ENCODE results near the gene PARD3B.

PARD3B gene

GRCh38 chr2:204544961-204545860 lies at the start of gene PARD3B:
Gene PARD3B, plus strand, starts transcription at chr2:204545475. Its CDS starts 525 bp downstream, at chr2:204546000.
- DNase-seq (ENCODE audit: low read depth): peak; percentile 25
- TF ChIP-seq, protein P1, sequence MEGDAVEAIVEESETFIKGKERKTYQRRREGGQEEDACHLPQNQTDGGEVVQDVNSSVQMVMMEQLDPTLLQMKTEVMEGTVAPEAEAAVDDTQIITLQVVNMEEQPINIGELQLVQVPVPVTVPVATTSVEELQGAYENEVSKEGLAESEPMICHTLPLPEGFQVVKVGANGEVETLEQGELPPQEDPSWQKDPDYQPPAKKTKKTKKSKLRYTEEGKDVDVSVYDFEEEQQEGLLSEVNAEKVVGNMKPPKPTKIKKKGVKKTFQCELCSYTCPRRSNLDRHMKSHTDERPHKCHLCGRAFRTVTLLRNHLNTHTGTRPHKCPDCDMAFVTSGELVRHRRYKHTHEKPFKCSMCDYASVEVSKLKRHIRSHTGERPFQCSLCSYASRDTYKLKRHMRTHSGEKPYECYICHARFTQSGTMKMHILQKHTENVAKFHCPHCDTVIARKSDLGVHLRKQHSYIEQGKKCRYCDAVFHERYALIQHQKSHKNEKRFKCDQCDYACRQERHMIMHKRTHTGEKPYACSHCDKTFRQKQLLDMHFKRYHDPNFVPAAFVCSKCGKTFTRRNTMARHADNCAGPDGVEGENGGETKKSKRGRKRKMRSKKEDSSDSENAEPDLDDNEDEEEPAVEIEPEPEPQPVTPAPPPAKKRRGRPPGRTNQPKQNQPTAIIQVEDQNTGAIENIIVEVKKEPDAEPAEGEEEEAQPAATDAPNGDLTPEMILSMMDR (IDR thresholded peaks at IDR 0.05; ENCODE audit: control insufficient read depth, extremely low read depth, insufficient read depth): no peak
- H3K4me3 ChIP-seq (ENCODE audit: low read depth, low read length): peak within 1 kb of the TSS; percentile 64

GRCh38 chr2:204496779-204497178 lies 48.5 kb upstream of the PARD3B start:
- TF ChIP-seq, protein P1 (IDR thresholded peaks at IDR 0.05; ENCODE audit: control insufficient read depth, extremely low read depth, insufficient read depth): no peak
- no peak overlapping the region for H3K4me3 ChIP-seq (ENCODE audit: low read depth, low read length)
- no peak for DNase-seq (ENCODE audit: low read depth)

- H3K4me3 ChIP-seq (ENCODE audit: low read depth, low read length): no peak overlapping the region
- TF ChIP-seq, protein P1 (IDR thresholded peaks at IDR 0.05; ENCODE audit: control insufficient read depth, extremely low read depth, insufficient read depth): no peak
- DNase-seq (ENCODE audit: low read depth): peak; percentile 6
Observed at GRCh38 chr2:204497855-204498254, 47.4 kb upstream of the PARD3B start.

DNA sequence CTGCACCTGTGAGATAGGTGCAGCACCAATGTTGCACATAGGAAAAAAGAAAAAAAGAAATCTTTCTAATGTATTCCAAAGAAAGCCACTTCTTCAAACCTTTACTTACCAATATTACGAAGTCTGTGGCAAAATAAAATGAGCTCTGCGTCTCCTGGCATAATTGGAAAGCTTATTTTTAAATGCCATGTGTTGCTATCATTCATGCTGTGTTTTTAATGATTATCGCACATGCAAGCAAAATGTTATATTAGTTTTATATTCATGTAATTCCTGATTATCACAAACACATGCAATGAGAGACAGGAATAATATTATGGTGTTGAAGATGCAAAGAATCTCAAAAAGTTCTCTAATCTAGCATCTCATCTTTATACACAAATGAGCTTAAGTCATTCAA lies 47.0 kb upstream of the PARD3B start:
- H3K4me3 ChIP-seq (ENCODE audit: low read depth, low read length): no peak overlapping the region
- TF ChIP-seq, protein P1 (IDR thresholded peaks at IDR 0.05; ENCODE audit: control insufficient read depth, extremely low read depth, insufficient read depth): no peak
- DNase-seq (ENCODE audit: low read depth): no peak

- no peak overlapping the region for H3K4me3 ChIP-seq (ENCODE audit: low read depth, low read length)
- TF ChIP-seq, protein P1 (IDR thresholded peaks at IDR 0.05; ENCODE audit: control insufficient read depth, extremely low read depth, insufficient read depth): no peak
- DNase-seq (ENCODE audit: low read depth): peak; percentile 42
Observed at GRCh38 chr2:204503869-204504268, 41.4 kb upstream of the PARD3B start.

DNA sequence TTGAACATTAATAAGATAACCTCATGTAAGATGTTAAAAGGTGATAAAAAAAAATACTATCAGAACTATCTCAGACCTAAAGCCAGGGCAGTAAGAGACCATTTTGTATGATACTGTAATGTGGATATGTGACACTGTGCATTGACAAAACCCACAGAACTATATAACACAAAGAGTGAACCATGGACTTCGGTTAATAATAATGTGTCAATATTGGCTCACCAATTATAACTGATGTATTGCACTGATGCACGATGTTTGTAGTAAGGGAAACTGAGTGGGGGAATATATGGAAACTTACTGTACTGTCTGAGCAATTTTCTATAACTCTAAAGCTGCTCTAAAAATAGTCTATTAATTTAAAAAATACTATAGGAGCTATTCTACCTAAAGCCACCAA lies 40.7 kb upstream of the PARD3B start:
- DNase-seq (ENCODE audit: low read depth): no peak
- TF ChIP-seq, protein P1 (IDR thresholded peaks at IDR 0.05; ENCODE audit: control insufficient read depth, extremely low read depth, insufficient read depth): no peak

More for the DNA sequence above, 40.7 kb upstream of the PARD3B start:
- H3K4me3 ChIP-seq (ENCODE audit: low read depth, low read length): no peak overlapping the region
